HEK293T (cell line): ENCODE measurements around the gene WDR90.

Experiments
- BHLHE40 ChIP-seq: fragments of 450-650 bp; IDR thresholded peaks from 2 replicates; pipeline ENCODE4 v1.6.1; 2016; ENCODE audit warnings: mild to moderate bottlenecking, moderate library complexity, borderline replicate concordance
- ELF4 ChIP-seq: fragments of 450-650 bp; IDR thresholded peaks from 2 replicates; pipeline ENCODE4 v1.6.1; 2017; ENCODE audit warnings: antibody characterized with exemption
- FOXK2 ChIP-seq: fragments of 450-650 bp; IDR thresholded peaks from 2 replicates; pipeline ENCODE4 v1.6.1; 2016; ENCODE audit warnings: mild to moderate bottlenecking
- FOXM1 ChIP-seq: fragments of 450-650 bp; IDR thresholded peaks from 2 replicates; pipeline ENCODE4 v1.6.1; 2017; ENCODE audit warnings: mild to moderate bottlenecking, borderline replicate concordance
- L3MBTL2 ChIP-seq: fragments of 450-650 bp; conservative IDR thresholded peaks from 2 replicates; pipeline ENCODE4 v1.6.1; 2016; ENCODE audit warnings: mild to moderate bottlenecking
- NFRKB ChIP-seq: fragments of 450-650 bp; IDR thresholded peaks from 2 replicates; pipeline ENCODE4 v1.6.1; 2016; ENCODE audit warnings: mild to moderate bottlenecking, moderate library complexity
- SP1 ChIP-seq: fragments of 450-650 bp; IDR thresholded peaks from 2 replicates; pipeline ENCODE4 v1.6.1; 2017
- TARDBP ChIP-seq: fragments of 450-650 bp; IDR thresholded peaks from 2 replicates; pipeline ENCODE4 v1.6.1; 2016
- ZNF384 ChIP-seq: fragments of 450-650 bp; IDR thresholded peaks from 2 replicates; pipeline ENCODE4 v1.6.1; 2016

DNA sequence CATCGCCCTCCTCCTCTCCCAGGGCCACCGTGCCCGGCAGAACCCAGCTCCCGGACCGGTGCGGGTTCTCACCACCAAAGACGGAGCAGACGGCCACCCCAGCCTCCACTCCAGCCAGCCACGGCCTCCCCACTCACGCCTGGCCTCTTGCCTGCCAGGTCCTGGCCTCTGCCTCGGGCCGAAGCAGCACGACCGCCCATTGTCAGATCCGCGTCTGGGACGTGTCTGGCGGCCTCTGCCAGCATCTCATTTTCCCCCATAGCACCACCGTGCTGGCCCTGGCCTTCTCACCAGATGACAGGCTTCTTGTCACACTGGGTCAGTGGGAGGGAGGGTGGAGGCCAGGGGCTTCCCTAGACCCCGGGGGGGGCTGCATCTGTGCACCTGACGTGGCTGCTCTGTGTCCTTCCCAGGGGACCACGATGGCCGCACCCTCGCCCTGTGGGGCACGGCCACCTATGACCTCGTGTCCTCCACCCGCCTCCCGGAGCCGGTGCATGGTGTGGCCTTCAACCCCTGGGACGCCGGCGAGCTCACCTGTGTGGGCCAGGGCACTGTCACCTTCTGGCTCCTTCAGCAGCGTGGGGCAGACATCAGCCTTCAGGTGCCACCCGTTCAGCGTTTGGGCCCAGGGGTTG, 12.1 kb downstream of the WDR90 start:
- TF ChIP-seq ELF4 (no peak), BHLHE40 (no peak), FOXM1 (no peak), SP1 (no peak), NFRKB (no peak), ZNF384 (no peak), FOXK2 (no peak), L3MBTL2 (no peak), TARDBP (no peak)
